Measurements from ENCODE around the gene IL2RA. TPM values are rescaled to one million over a fixed set of nuclear protein-coding genes. Genes with fewer than 3 reads are reported as not detected.
A peak's percentile ranks its signal among the peaks of the same experiment; 100 is the strongest.
"Not testable (repeated sequence)": the region's sequence is repeated elsewhere in the genome, so short reads cannot be mapped to it uniquely, and the experiment has no call there.

IL2RA gene
- total RNA-seq, 2 donors from 2014 or later: 51.7 to 59.2 TPM

DNA sequence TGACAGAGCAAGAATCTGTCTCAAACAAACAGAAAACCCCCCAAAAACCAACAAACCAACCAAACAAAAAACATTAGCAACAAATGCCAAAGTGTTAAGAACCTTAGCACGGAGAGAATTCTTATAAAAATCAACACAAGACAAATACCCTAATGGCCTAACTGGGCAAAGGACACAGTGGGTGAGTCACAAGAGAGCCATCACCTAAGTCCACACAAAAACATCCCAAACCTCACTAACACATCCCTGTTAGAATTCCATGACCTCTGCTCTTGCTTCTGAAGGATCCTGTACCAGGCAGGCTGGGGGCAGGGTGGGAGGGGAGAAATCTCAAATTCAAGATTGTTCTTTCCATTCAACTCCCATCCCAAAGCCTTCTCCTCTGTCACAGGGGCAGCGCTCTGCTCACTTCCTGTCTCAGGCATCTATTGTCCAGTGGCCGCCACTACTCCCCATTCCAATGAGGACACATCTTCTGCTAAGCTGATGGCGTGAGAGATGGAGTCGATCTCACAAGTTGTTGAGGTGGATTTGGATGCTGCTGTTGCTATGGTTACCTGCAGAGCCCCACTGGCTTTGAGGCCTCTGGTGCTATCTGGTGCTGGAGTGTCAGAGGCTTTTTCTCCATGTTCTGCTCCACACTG is 94.0 kb downstream of the IL2RA start:
- H3K4me1 Mint-ChIP-seq: peaks cover 21% of the 10 kb centered on the region
- peaks cover 2% of the 10 kb centered on the region for H3K36me3 Mint-ChIP-seq (ENCODE audit: low read depth)
- H3K27me3 Mint-ChIP-seq: no peaks in the 10 kb centered on the region
- no peak overlapping the region for H3K4me3 Mint-ChIP-seq
- H3K9me3 ChIP-seq (ENCODE audit: control insufficient read depth, low read length, poor library complexity, severe bottlenecking): no peaks in the 10 kb centered on the region
- no peak for DNase-seq
- no peak for ATAC-seq
- H3K27ac Mint-ChIP-seq: peak overlapping the region; percentile 34

DNA sequence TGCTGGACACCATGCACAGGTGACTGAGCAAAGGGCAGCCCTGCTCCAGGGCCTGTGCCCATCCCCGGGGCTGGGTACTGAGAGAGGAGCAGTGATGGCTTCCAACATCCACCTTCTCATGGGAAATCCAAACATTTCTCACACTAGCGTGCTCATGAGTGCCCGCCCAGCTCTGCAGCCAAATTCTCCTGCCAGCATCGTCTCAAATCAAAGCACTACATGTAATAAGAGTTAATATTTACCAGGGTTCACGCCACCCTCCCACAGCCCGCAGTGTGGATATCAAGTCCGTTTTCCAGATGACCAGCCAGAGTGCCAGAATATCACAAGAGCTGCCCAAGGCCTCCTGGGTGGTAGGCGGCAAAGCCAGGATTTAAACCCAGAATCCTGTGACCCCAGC is 96.9 kb downstream of the IL2RA start:
- H3K4me3 Mint-ChIP-seq: no peak overlapping the region
- H3K4me1 Mint-ChIP-seq: peaks cover 10% of the 10 kb centered on the region
- no peak for ATAC-seq
- DNase-seq: no peak
- no peaks in the 10 kb centered on the region for H3K27me3 Mint-ChIP-seq
- H3K36me3 Mint-ChIP-seq (ENCODE audit: low read depth): peaks cover 2% of the 10 kb centered on the region
- peak overlapping the region; percentile 6 for H3K27ac Mint-ChIP-seq
- no peaks in the 10 kb centered on the region for H3K9me3 ChIP-seq (ENCODE audit: control insufficient read depth, low read length, poor library complexity, severe bottlenecking)

DNA sequence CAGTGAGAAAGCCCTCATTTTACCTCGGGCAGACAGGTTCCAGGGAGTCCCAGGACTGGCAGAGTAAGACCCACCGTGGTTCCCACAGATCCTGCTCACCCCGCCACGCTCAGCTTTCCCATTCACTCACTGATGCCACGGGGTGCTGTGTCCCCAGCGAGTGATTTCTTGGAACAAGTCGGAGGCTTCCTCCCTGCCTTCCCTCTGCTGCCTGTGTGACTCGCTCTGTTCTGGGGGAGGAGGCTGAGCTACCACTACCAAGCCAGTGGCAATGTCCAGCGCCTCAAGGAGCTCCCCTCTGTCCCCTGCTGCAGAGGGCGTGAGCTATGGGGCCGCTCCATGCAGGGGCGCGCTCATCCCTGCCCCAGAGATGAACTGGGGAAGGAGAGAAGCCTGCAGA is 97.4 kb downstream of the IL2RA start:
- H3K4me1 Mint-ChIP-seq: peaks cover 5% of the 10 kb centered on the region
- ATAC-seq (no peak), DNase-seq (no peak)
- no peaks in the 10 kb centered on the region for H3K9me3 ChIP-seq (ENCODE audit: control insufficient read depth, low read length, poor library complexity, severe bottlenecking)
- no peak overlapping the region for H3K27ac Mint-ChIP-seq
- H3K36me3 Mint-ChIP-seq (ENCODE audit: low read depth): peaks cover 2% of the 10 kb centered on the region
- peak overlapping the region; percentile 43 for H3K4me3 Mint-ChIP-seq
- H3K27me3 Mint-ChIP-seq: no peaks in the 10 kb centered on the region

DNA sequence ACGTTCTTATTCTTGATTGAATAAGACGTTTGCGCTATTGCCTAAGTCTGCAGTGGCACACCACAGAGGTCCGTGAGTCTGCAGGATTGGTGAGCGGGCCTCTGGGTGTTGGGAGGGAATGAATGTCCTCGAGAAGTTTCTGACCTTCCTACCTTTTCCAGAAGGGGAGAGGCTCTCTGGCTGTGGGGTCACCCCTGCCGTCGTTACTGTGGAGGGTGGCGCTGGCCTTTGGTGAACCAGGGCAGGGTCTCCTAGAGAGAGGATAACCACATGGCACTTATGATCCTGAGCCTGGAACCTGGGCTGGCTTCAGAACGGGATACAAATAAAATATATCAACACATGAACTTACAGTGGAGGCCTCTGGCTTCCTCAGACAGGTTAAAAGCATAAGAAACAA is 98.6 kb downstream of the IL2RA start:
- no peak overlapping the region for H3K4me3 Mint-ChIP-seq
- H3K9me3 ChIP-seq (ENCODE audit: control insufficient read depth, low read length, poor library complexity, severe bottlenecking): no peaks in the 10 kb centered on the region
- DNase-seq (no peak), ATAC-seq (no peak)
- H3K27ac Mint-ChIP-seq: no peak overlapping the region
- H3K4me1 Mint-ChIP-seq: peaks cover 4% of the 10 kb centered on the region
- H3K27me3 Mint-ChIP-seq: no peaks in the 10 kb centered on the region
- H3K36me3 Mint-ChIP-seq (ENCODE audit: low read depth): peaks cover 2% of the 10 kb centered on the region

DNA sequence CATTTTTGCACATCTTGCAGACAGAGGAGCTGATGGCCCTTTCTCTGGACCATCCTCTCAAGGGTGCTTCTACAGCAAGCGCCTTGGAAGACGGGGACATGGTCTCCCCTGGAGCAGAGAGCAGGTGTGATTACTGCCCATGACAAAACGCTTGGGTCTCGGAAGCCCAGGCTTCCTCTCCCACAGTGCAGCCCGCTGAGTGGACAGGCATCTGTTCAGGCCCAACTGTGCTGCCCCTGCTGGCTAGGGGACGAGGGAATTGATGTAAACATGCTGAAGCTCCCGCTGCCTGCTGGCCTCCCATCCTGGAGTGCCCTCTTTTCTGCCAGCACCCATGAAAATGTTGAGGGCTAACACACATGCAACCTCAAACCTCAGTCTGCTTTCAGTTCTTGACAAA is 99.1 kb downstream of the IL2RA start:
- DNase-seq (no peak), ATAC-seq (no peak)
- Mint-ChIP-seq H3K4me1 (peaks cover 4% of the 10 kb centered on the region), H3K4me3 (no peak overlapping the region), H3K27ac (no peak overlapping the region), H3K36me3 (ENCODE audit: low read depth) (peaks cover 1% of the 10 kb centered on the region), H3K27me3 (no peaks in the 10 kb centered on the region)
- no peaks in the 10 kb centered on the region for H3K9me3 ChIP-seq (ENCODE audit: control insufficient read depth, low read length, poor library complexity, severe bottlenecking)

DNA sequence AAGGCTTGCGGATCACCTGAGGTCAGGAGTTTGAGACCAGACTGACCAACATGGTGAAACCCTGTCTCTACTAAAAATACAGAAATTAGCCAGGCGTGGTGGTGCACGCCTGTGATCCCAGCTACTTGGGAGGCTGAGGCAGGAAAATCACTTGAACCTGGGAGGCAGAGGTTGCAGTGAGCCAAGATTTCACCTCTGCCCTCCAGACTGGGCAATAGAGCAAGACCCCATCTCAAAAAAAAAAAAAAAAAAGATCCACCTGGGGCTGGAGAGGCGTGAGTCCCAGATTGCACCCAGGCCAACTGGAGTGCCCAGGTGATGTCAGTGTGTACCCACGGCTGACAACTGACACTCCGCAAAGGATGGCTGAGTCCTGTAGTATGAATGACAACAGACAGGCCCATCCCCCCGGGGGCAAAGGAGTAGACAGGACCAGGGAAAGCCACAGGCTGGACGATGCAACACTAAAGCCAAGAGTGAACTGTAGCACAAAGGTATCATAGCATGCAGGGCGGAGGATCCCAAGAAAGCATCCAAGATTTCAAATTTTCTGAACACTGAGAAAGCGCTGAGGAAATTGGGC is 99.7 kb downstream of the IL2RA start:
- H3K36me3 Mint-ChIP-seq (ENCODE audit: low read depth); ATAC-seq; H3K27ac Mint-ChIP-seq; H3K27me3 Mint-ChIP-seq; H3K9me3 ChIP-seq (ENCODE audit: control insufficient read depth, low read length, poor library complexity, severe bottlenecking); DNase-seq; H3K4me1 Mint-ChIP-seq; H3K4me3 Mint-ChIP-seq: not testable (repeated sequence)

DNA sequence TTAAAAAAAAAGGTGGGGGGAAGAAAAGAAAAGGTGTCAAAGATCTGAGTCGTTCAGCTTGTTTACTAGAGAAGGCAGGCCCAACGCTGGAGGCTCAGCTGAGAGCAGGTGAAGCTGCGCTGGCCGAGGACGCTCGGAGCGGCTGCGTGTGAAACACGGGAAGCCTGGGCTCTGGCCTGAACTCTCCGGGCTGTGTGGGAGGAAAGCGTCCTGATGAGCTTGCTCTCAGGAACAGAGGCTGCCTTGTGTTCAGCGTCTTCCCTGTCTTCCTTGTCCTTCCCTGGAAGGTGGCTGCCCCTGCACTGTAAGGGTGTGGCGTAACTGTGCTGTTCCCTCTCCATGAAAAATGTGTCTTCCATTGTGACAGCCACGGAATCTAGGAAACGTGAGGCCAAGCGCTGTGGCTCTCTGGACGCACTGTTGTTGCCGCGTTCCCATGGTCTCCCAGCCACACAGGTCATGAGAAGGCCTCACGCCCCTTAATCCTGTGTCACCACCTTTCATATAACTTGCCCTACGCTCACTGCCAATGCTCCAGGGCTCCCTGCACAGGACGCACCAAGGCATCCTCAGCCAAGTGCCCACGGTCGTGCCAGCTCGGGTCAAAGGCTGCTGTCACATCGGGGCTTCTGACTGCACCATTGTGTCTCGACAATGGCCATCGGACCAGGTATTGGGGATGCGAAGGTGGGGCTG is 100.6 kb downstream of the IL2RA start:
- H3K9me3 ChIP-seq (ENCODE audit: control insufficient read depth, low read length, poor library complexity, severe bottlenecking): no peaks in the 10 kb centered on the region
- Mint-ChIP-seq H3K27ac (no peak overlapping the region), H3K27me3 (no peaks in the 10 kb centered on the region), H3K36me3 (ENCODE audit: low read depth) (no peaks in the 10 kb centered on the region), H3K4me1 (peaks cover 4% of the 10 kb centered on the region), H3K4me3 (no peak overlapping the region)
- DNase-seq (no peak), ATAC-seq (no peak)

DNA sequence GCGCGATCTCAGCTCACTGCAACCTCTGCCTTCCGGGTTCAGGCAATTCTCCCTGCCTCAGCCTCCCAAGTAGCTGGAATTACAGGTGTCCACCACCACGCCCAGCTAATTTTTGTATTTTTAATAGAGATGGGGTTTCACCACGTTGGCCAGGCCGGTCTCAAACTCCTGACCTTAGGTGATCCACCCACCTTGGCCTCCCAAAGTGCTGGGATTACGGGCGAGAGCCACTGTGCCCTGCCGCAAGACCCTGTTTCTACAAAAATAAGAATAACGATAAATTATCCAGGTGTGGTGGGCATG is 101.2 kb downstream of the IL2RA start:
- not testable (repeated sequence) for H3K36me3 Mint-ChIP-seq (ENCODE audit: low read depth); H3K9me3 ChIP-seq (ENCODE audit: control insufficient read depth, low read length, poor library complexity, severe bottlenecking); H3K27ac Mint-ChIP-seq; ATAC-seq; H3K27me3 Mint-ChIP-seq; DNase-seq; H3K4me3 Mint-ChIP-seq; H3K4me1 Mint-ChIP-seq

Other genes with a start within 250 kb of the IL2RA start
- 100 to 1,000 TPM in 1 of 2 donors, 10 to 100 TPM in 1; 95.5 to 109 TPM for gene GDI2, start 248.9 kb downstream of the IL2RA start, total RNA-seq
- 1 to 10 TPM; 3.2 to 4.0 TPM for gene ANKRD16, start 172.5 kb downstream of the IL2RA start, total RNA-seq
- 10 to 100 TPM; 51.6 to 69.0 TPM for gene FBH1, start 172.1 kb downstream of the IL2RA start, total RNA-seq
- gene IL15RA, start 84.8 kb downstream of the IL2RA start, total RNA-seq: 10 to 100 TPM; 12.6 to 13.0 TPM
- 100 to 1,000 TPM; 133 to 146 TPM for gene RBM17, start 26.7 kb upstream of the IL2RA start, total RNA-seq
- gene PFKFB3, start 140.6 kb upstream of the IL2RA start, total RNA-seq: 100 to 1,000 TPM in 1 of 2 donors, 10 to 100 TPM in 1; 93.3 to 146 TPM

Measured in T-helper 17 cell (primary cell).